ENCODE measurements around the gene CES2.

CES2 gene

DNA sequence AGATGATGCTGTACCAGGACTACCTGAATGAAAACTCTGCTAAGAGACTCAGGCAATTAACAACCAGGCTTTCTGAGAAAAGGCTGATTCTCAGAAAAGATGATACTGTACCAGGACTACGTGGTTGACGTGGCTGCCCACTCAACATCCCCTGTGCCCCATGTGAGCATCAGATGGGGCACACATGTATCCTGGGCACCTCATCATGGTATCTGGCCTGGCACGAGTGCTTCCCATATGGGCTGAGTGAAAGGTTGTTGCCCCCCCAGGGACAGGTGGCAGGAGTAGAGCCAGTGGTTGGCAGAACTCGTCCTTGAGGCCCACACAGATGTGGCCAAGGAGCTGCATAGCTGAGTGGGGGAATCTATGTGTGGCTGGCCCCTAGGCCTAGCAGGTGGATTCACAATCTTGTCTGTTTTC, 49.6 kb downstream of the CES2 start:
- WGBS, 2 donors (ENCODE audit: extremely low coverage in 2 of 2, insufficient read length in 2 of 2, insufficient replicate concordance in 1 of 2), result no CpG with 5 or more reads among the region's 4 CpGs
- no peak overlapping the region for H2BK5ac ChIP-seq (ENCODE audit: low read length)
- no peak overlapping the region for H3K18ac ChIP-seq (ENCODE audit: low read length)
- H3K23ac ChIP-seq (ENCODE audit: low read depth, low read length, poor library complexity), result no peak overlapping the region
- no peak for DNase-seq (ENCODE audit: low spot score)
- no peak overlapping the region for H2AFZ ChIP-seq (ENCODE audit: low read length)
- no peak overlapping the region for H2AK5ac ChIP-seq (ENCODE audit: low read depth, low read length)
- H2BK15ac ChIP-seq (ENCODE audit: low read length), result no peak overlapping the region
- H3K4ac ChIP-seq (ENCODE audit: low read length), result no peak overlapping the region
- no peak overlapping the region for H2BK120ac ChIP-seq (ENCODE audit: low read depth, low read length)
- no peak overlapping the region for H3K27ac ChIP-seq (replicated peaks; ENCODE audit: low read length)
- no peak overlapping the region for H3K9ac ChIP-seq (ENCODE audit: low read depth, low read length, poor library complexity)
- H3K14ac ChIP-seq (ENCODE audit: low read length), result no peak overlapping the region
- no peak overlapping the region for H2BK12ac ChIP-seq (ENCODE audit: low read length)
- H3K79me1 ChIP-seq (ENCODE audit: low read depth, low read length), result peaks cover 3% of the 10 kb centered on the region
- no peak overlapping the region for H3K4me2 ChIP-seq (ENCODE audit: insufficient read depth, low read length, poor library complexity, severe bottlenecking)
- H3K4me3 ChIP-seq (ENCODE audit: low read length in 2 of 2), result no peak overlapping the region
- peaks cover 0 to 2% of the 10 kb centered on the region in 2 donors for H3K9me3 ChIP-seq (replicated peaks in 1 of 2; ENCODE audit: control insufficient read depth in 2 of 2, insufficient read depth in 1 of 2, low read depth in 1 of 2, low read length in 2 of 2)
- no peaks in the 10 kb centered on the region for H3K36me3 ChIP-seq (replicated peaks in 1 of 2; ENCODE audit: control insufficient read depth in 2 of 2, insufficient read depth in 2 of 2, low read length in 2 of 2)
- no peak overlapping the region for H4K8ac ChIP-seq (ENCODE audit: low read depth, low read length)
- H3K4me1 ChIP-seq (ENCODE audit: control insufficient read depth in 2 of 2, insufficient read depth in 1 of 2, low read depth in 1 of 2, low read length in 2 of 2), result no peaks in the 10 kb centered on the region
- H3K27me3 ChIP-seq (ENCODE audit: control insufficient read depth in 3 of 3, insufficient read depth in 3 of 3, low read depth in 1 of 3, low read length in 3 of 3), result peaks cover 0 to 31% (median 5%) of the 10 kb centered on the region in 3 experiments
- no peak overlapping the region for H4K91ac ChIP-seq (ENCODE audit: low read depth, low read length, poor library complexity)

DNA sequence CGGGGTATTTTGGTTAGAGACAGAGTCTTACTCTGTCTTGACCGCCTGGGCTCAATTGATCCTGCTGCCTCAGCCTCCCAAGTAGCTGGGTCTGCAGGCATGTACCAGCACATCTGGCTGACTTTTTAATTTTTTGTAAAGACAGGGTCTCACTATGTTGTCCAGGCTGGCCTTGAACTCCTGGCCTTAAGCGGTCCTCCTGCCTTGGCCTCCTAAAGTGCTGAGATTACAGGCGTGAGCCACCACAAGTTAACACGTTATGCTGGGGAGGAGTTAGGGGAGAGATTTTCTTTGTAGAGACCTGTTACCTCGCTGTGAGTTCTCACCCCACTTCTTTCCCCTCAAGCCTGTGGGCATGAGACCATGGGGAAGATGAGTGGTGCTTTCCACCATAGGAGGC, 51.2 kb downstream of the CES2 start:
- Histone ChIP-seq H3K27me3 (ENCODE audit: control insufficient read depth in 3 of 3, insufficient read depth in 3 of 3, low read depth in 1 of 3, low read length in 3 of 3) (peaks cover 0 to 34% (median 5%) of the 10 kb centered on the region in 3 experiments), H2AK5ac (ENCODE audit: low read depth, low read length) (no peak overlapping the region), H3K9me3 (replicated peaks in 1 of 2; ENCODE audit: control insufficient read depth in 2 of 2, insufficient read depth in 1 of 2, low read depth in 1 of 2, low read length in 2 of 2) (peaks cover 0 to 2% of the 10 kb centered on the region in 2 donors), H3K36me3 (replicated peaks in 1 of 2; ENCODE audit: control insufficient read depth in 2 of 2, insufficient read depth in 2 of 2, low read length in 2 of 2) (no peaks in the 10 kb centered on the region), H3K4ac (ENCODE audit: low read length) (no peak overlapping the region), H3K23ac (ENCODE audit: low read depth, low read length, poor library complexity) (no peak overlapping the region), H2AFZ (ENCODE audit: low read length) (no peak overlapping the region), H3K9ac (ENCODE audit: low read depth, low read length, poor library complexity) (no peak overlapping the region), H3K27ac (replicated peaks; ENCODE audit: low read length) (no peak overlapping the region), H2BK12ac (ENCODE audit: low read length) (no peak overlapping the region), H2BK120ac (ENCODE audit: low read depth, low read length) (no peak overlapping the region), H3K79me1 (ENCODE audit: low read depth, low read length) (peaks cover 3% of the 10 kb centered on the region), H3K4me2 (ENCODE audit: insufficient read depth, low read length, poor library complexity, severe bottlenecking) (no peak overlapping the region), H3K14ac (ENCODE audit: low read length) (no peak overlapping the region), H3K4me1 (ENCODE audit: control insufficient read depth in 2 of 2, insufficient read depth in 1 of 2, low read depth in 1 of 2, low read length in 2 of 2) (no peaks in the 10 kb centered on the region), H3K18ac (ENCODE audit: low read length) (no peak overlapping the region), H3K4me3 (ENCODE audit: low read length in 2 of 2) (no peak overlapping the region), H2BK15ac (ENCODE audit: low read length) (no peak overlapping the region), H2BK5ac (ENCODE audit: low read length) (no peak overlapping the region), H4K91ac (ENCODE audit: low read depth, low read length, poor library complexity) (no peak overlapping the region), H4K8ac (ENCODE audit: low read depth, low read length) (no peak overlapping the region)
- WGBS, 2 donors (ENCODE audit: extremely low coverage in 2 of 2, insufficient read length in 2 of 2, insufficient replicate concordance in 1 of 2), result no CpG with 5 or more reads among the region's 6 CpGs
- no peak for DNase-seq (ENCODE audit: low spot score)

DNA sequence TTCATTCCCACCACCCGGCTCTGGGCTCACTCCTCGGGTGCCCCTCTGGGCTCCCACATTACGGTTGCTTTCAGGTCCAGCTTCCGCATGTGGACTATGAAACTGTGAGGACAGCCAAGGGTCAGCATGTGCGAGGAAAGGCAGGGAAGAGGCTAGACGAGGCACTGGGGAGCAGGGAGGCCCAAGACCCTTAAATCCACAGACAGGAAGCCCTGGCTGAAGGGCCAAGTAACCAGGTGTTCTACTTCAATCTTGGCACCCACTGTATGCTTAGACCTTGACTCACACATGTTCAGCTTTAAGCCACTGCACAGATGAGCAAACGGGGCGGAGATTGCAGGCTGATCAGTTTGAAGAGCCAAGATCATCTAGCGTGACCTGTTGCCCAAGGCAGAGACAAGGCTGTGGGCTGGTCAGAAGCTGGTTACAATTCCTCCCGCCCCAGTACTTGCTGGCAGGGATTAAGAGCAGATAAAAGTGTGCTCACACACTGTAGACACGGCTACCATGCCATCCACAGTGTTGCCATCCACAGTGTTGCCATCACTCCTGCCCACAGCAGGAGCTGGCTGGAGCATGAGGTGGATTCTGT, 53.0 kb downstream of the CES2 start, which contains the start of gene CES4A:
Gene CES4A (plus strand): TSS at position 393 of the 592 bp plus-strand sequence. CDS start 184 bp downstream, at position 577.
- Histone ChIP-seq H2AK5ac (ENCODE audit: low read depth, low read length) (peak within 1 kb of the TSS; percentile 70), H3K27me3 (ENCODE audit: control insufficient read depth in 3 of 3, insufficient read depth in 3 of 3, low read depth in 1 of 3, low read length in 3 of 3) (peaks cover 0 to 39% (median 5%) of the 10 kb centered on the region in 3 experiments), H3K4me2 (ENCODE audit: insufficient read depth, low read length, poor library complexity, severe bottlenecking) (no peak within 1 kb of the TSS), H2BK5ac (ENCODE audit: low read length) (peak within 1 kb of the TSS; percentile 6), H2AFZ (ENCODE audit: low read length) (no peak within 1 kb of the TSS), H3K18ac (ENCODE audit: low read length) (no peak within 1 kb of the TSS), H3K36me3 (replicated peaks in 1 of 2; ENCODE audit: control insufficient read depth in 2 of 2, insufficient read depth in 2 of 2, low read length in 2 of 2) (no peaks in the 10 kb centered on the region), H3K14ac (ENCODE audit: low read length) (no peak within 1 kb of the TSS), H3K9me3 (replicated peaks in 1 of 2; ENCODE audit: control insufficient read depth in 2 of 2, insufficient read depth in 1 of 2, low read depth in 1 of 2, low read length in 2 of 2) (peaks cover 0 to 2% of the 10 kb centered on the region in 2 donors), H2BK15ac (ENCODE audit: low read length) (no peak within 1 kb of the TSS), H3K9ac (ENCODE audit: low read depth, low read length, poor library complexity) (no peak within 1 kb of the TSS), H4K8ac (ENCODE audit: low read depth, low read length) (peak within 1 kb of the TSS; percentile 17), H2BK120ac (ENCODE audit: low read depth, low read length) (no peak within 1 kb of the TSS), H3K23ac (ENCODE audit: low read depth, low read length, poor library complexity) (peak within 1 kb of the TSS; percentile 73), H3K4me1 (ENCODE audit: control insufficient read depth in 2 of 2, insufficient read depth in 1 of 2, low read depth in 1 of 2, low read length in 2 of 2) (no peaks in the 10 kb centered on the region), H4K91ac (ENCODE audit: low read depth, low read length, poor library complexity) (peak within 1 kb of the TSS; percentile 12), H3K4me3 (ENCODE audit: low read length in 2 of 2) (peak within 1 kb of the TSS in 1 of 2 donors; percentile 5), H3K27ac (replicated peaks; ENCODE audit: low read length) (no peak within 1 kb of the TSS), H3K4ac (ENCODE audit: low read length) (no peak within 1 kb of the TSS), H2BK12ac (ENCODE audit: low read length) (peak within 1 kb of the TSS; percentile 58), H3K79me1 (ENCODE audit: low read depth, low read length) (peaks cover 3% of the 10 kb centered on the region)
- WGBS, 2 donors (ENCODE audit: extremely low coverage in 2 of 2, insufficient read length in 2 of 2, insufficient replicate concordance in 1 of 2), result no CpG with 5 or more reads among the region's 11 CpGs
- DNase-seq (ENCODE audit: low spot score), result no peak

DNA sequence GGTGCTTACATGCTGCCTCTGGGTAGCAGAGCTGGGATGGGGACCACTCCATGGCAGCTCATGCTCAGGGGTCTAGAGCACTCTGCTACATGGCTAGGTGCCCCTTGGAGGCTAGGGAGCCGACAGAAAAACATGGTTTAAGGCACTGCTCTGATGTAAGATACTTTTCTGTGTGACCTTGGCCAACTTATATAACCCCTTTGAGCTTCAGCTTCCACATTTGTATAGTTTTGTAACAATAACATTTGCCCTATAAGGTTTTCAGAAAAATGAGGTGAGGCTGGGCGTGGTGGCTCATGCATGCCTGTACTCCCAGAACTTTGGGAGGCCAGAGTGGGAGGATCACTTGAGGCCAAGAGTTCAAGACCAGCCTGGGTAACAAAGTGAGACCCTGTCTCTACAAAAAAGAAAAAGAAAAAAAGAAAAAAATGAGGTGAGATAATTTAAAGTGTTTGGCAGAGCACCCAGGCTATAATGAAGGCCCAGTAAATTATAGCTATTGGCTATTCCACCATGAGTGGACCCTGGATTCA, 56.3 kb downstream of the CES2 start:
- H3K4me2 ChIP-seq (ENCODE audit: insufficient read depth, low read length, poor library complexity, severe bottlenecking), result no peak overlapping the region
- no peak overlapping the region for H3K18ac ChIP-seq (ENCODE audit: low read length)

More for the DNA sequence above, 56.3 kb downstream of the CES2 start:
- no peak overlapping the region for H2BK5ac ChIP-seq (ENCODE audit: low read length)
- H3K36me3 ChIP-seq (replicated peaks in 1 of 2; ENCODE audit: control insufficient read depth in 2 of 2, insufficient read depth in 2 of 2, low read length in 2 of 2), result no peaks in the 10 kb centered on the region
- no peak overlapping the region for H3K9ac ChIP-seq (ENCODE audit: low read depth, low read length, poor library complexity)
- no peak overlapping the region for H2BK12ac ChIP-seq (ENCODE audit: low read length)
- no CpG with 5 or more reads among the region's 2 CpGs for WGBS, 2 donors (ENCODE audit: extremely low coverage in 2 of 2, insufficient read length in 2 of 2, insufficient replicate concordance in 1 of 2)
- H3K27me3 ChIP-seq (ENCODE audit: control insufficient read depth in 3 of 3, insufficient read depth in 3 of 3, low read depth in 1 of 3, low read length in 3 of 3), result peaks cover 0 to 30% (median 5%) of the 10 kb centered on the region in 3 experiments
- H2AFZ ChIP-seq (ENCODE audit: low read length), result no peak overlapping the region
- peaks cover 0 to 2% of the 10 kb centered on the region in 2 donors for H3K9me3 ChIP-seq (replicated peaks in 1 of 2; ENCODE audit: control insufficient read depth in 2 of 2, insufficient read depth in 1 of 2, low read depth in 1 of 2, low read length in 2 of 2)
- no peak overlapping the region for H4K91ac ChIP-seq (ENCODE audit: low read depth, low read length, poor library complexity)
- H3K4me1 ChIP-seq (ENCODE audit: control insufficient read depth in 2 of 2, insufficient read depth in 1 of 2, low read depth in 1 of 2, low read length in 2 of 2), result no peaks in the 10 kb centered on the region
- H3K4me3 ChIP-seq (ENCODE audit: low read length in 2 of 2), result no peak overlapping the region
- H3K79me1 ChIP-seq (ENCODE audit: low read depth, low read length), result peaks cover 3% of the 10 kb centered on the region
- no peak overlapping the region for H2BK15ac ChIP-seq (ENCODE audit: low read length)
- no peak overlapping the region for H3K14ac ChIP-seq (ENCODE audit: low read length)
- no peak overlapping the region for H3K23ac ChIP-seq (ENCODE audit: low read depth, low read length, poor library complexity)
- H3K27ac ChIP-seq (replicated peaks; ENCODE audit: low read length), result no peak overlapping the region
- no peak overlapping the region for H4K8ac ChIP-seq (ENCODE audit: low read depth, low read length)
- H2AK5ac ChIP-seq (ENCODE audit: low read depth, low read length), result no peak overlapping the region
- H3K4ac ChIP-seq (ENCODE audit: low read length), result no peak overlapping the region
- no peak for DNase-seq (ENCODE audit: low spot score)
- no peak overlapping the region for H2BK120ac ChIP-seq (ENCODE audit: low read depth, low read length)
